Skeletal muscle cell (primary cell): ENCODE results near the gene PRAMEF17.
"Not testable (repeated sequence)": the region's sequence is repeated elsewhere in the genome, so short reads cannot be mapped to it uniquely, and the experiment has no call there.

ENCODE experiments used
- DNase-seq: peaks from one replicate; pipeline ENCODE4 v3.0.0-alpha.2; 2010; ENCODE audit warnings: low read depth
- H3K4me3 ChIP-seq: 2 replicates; pipeline ENCODE4 v1.5.1; 2011; ENCODE audit warnings: low read depth, mild to moderate bottlenecking, control low read depth, low read length, moderate library complexity

Gene PRAMEF17

DNA sequence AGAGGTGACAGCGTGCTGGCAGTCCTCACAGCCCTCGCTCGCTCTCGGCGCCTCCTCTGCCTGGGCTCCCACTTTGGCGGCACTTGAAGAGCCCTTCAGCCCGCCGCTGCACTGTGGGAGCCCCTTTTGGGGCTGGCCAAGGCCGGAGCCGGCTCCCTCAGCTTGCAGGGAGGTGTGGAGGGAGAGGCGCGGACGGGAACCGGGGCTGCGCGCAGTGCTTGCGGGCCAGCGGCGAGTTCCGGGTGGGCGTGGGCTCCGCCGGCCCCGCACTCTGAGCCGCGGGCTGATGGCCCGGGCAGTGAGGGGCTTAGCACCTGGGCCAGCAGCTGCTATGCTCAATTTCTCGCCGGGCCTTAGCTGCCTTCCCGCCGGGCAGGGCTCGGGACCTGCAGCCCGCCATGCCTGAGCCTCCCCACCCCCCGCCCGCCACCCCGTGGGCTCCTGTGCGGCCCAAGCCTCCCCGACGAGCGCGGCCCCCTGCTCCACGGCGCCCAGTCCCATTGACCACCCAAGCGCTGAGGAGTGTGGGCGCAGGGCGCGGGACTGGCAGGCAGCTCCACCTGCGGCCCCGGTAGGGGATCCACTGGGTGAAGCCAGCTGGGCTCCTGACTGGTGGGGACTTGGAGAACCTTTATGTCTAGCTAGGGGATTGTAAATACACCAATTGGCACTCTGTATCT lies 49.8 kb downstream of the PRAMEF17 start:
- H3K4me3 ChIP-seq, DNase-seq: not testable (repeated sequence)
